Stimulated activated CD4-positive, alpha-beta T cell treated with anti-CD3 and anti-CD28 coated beads, TNF-alpha, amount 100 ng/mL, for 4 hours (primary cell): Measurements from ENCODE around the gene VSIG2.

Source experiments
- DNase-seq, 3 experiments: peaks; one replicate each; pipeline ENCODE4 v3.0.0-alpha.2; 2020; ENCODE audit warnings: low read depth in 3 of 3

The VSIG2 gene

DNA sequence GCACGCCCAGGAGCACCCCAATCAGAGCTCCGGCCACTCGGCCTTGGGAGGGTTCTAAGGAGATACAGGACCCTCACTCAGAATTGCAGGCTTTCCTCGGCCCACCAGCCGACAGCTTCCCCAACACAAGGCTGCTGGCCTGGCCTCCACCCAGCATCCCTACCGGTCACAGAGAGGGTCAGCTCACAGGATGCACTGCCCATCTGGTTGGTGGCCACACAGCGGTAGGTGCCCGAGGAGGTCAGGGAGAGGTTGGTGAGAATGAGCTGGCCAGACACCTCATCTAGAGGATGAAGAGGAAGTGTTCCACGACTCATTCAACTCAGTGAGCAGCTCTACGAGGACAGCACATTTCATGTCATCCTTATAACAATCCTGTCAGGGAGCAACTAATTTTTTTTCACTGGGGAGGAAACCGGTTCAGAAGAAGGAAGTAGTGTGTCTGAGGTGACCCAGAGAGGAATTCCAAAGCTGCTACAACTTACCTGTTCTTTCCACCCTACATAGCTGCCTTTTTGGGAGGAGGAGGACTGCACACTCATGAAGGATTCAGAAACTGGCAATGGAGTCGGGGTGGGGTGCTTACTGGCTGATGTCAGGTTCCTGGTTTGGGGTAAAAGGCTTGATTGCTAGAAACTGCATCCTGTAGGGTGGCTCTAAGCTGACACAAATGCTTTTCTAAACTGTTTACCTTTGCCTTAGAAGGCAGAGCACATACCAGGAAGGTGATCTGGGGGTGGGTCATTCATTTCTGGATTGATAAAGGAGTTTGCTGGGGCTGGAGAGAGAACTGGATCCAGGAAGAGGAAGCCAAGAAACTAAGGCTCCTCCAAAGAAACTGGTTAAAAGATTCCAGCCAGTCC lies 3.3 kb downstream of the VSIG2 start:
- DNase-seq = no peak

DNA sequence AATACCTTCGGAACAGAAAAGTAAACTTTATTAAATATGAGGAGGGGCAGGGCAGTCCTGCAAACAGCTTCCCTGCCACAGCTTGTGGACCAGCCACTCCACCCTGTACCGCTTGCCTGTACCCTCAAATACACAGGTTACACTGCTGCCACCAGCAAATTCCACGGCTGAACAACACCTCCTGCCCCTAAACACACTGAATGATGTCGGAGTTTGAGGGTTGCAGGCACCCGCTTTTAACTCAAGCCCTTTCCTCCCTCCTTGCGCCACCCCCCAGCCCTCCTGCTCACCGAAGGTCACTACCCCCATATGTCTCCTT lies 4.0 kb downstream of the VSIG2 start:
- no peak for DNase-seq

DNA sequence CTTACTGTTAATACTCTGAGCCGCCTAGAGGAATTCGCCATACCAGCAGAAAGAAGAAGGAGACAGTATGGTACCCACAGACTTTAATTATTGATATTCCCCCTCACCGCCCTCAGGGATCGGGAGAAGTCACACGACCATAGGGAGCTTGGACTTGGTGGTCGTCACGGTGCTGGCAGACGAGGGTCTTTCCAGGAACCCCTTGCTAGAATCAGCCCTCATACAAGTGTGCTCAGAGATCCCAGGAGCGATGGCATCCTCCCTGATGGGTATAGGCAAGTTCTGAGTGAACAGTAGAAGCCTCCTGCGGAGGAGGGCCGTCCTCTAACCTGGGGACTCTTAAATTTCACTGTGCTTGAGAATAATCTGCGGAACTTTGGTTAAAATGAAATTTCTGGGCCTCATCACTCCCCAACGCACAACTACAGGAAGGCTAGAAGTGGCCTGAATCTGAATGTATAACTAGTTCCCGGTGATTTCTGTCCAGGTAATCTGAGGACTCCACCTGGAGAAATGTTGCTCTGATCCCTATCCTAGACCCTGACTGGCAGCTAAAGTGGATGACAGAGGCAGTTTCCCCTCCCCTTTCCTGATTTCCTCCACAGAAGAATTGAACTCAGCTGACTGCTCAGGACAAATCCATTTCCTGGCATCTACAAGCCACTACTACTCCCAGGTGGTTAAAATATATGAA lies 4.5 kb downstream of the VSIG2 start:
- DNase-seq = no peak

DNA sequence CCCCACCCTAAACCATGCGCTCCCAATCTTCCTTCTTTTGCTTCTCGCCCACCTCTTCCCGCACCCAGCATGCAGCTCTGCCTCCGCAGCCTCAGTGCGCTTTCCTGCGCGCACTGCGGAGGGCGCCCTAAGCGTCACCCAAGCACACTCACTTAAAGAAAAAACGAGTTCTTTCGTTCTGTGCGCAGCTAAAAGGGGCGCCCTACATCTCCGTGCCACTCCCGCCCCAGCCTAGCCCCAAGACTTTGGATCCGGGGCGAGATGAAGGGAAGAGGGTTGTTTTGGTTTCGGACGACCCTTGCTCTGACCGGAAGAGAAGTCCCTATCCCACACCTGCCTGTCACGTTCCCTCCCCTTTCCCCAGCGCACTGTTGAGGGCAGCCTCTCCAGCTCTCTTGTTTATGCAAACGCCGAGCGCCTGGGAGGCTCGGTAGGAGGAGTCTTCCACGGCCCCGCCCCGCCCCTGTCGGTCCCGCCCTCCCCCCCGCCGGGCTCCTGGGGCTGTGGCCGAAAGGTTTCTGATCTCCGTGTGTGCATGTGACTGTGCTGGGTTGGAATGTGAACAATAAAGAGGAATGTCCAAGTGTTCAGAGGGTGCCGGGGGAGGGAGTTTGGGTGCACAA lies 5.3 kb downstream of the VSIG2 start:
- peak; percentile 58 to 70 (median 66) for DNase-seq

DNA sequence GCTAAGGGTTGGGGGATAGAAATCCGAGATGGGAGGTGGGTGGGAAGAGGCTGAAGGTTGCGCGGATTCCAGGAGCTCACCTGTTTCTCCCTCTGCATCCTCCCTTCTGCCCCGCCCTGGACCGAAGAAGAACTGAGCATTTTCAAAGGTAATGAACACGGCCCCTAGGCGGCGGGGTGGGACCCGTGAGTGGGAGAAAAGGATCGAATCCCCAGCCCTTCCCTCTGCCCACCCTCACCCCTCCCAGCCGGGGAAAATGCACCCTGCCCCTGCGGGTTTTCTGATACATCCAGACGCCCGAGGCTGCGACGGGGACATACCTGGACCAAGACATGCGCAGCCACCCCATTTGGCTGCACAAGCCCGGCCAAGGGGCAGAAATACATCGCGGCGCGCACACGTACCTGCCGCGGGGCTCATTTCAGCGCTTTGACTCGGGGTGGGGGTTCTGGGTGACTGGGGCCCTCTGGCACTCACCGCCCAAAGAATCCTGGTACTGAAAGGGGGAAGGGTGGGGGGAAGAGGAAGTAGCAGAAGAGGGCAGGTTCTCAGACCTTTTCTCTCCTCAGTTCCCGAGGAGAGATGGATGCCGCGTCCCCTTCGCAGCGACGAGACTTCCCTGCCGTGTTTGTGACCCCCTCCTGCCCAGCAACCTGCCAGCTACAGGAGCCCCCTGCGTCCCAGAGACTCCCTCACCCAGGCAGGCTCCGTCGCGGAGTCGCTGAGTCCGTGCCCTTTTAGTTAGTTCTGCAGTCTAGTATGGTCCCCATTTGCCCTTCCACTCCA lies 6.0 kb downstream of the VSIG2 start:
- DNase-seq = peak in 1 of 3 experiments; percentile 23

DNA sequence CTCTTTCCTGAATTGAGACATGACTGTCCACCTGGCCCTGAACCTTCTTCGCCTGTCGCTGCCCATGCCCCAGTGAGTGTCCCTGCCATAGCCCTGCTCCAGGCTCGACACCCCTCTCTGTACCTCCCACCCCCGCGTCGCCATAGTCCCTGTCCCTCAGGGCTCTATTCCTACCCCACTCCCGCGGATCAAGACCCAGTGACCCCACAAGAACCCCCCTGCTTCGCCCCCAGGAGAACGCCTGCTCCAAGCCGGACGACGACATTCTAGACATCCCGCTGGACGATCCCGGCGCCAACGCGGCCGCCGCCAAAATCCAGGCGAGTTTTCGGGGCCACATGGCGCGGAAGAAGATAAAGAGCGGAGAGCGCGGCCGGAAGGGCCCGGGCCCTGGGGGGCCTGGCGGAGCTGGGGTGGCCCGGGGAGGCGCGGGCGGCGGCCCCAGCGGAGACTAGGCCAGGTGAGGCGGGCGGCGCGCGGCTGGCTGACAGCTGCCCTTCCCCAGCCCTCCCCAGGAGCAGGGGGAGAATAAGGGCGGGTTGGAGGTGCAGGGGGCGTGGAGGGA lies 6.7 kb downstream of the VSIG2 start:
- DNase-seq = no peak

DNA sequence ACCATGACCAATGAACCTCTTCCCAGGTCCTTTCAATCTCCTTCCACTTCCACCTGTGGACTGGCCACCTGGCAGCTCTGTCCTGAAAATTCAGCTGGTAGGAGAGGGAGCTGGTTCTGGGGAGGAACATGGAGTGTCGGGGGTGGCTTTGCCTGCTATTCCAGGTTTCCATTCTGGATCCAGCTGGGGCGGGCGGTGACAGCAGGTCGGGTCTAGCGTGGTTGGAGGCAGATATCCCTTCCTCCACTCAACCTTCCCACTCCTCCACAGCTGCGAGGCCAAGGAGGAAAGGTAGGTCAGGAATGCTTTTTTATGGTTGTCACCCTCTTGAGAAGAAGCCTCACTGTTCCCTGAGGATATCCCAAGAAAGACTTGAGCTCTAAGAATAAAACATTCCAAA lies 9.0 kb downstream of the VSIG2 start:
- DNase-seq = no peak

DNA sequence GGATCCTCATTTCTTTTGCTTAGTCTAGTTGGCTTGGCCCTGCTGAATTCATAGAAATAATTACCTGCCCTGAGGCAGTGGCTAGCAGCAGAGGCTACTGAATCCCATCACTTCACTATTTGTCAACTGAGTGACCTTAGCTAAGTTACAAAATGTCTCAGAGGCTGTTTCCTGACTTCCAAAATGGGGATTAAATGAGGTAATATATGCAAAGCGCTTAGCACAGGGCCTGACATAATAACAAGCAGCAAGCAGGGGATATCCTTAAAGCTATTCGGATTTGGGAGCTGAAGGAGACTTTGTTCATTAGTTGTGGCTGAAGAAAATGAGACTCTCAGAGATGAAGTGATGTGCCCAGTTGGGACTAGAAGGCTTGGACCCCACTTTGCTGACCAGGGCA lies 9.5 kb downstream of the VSIG2 start:
- DNase-seq = no peak

DNA sequence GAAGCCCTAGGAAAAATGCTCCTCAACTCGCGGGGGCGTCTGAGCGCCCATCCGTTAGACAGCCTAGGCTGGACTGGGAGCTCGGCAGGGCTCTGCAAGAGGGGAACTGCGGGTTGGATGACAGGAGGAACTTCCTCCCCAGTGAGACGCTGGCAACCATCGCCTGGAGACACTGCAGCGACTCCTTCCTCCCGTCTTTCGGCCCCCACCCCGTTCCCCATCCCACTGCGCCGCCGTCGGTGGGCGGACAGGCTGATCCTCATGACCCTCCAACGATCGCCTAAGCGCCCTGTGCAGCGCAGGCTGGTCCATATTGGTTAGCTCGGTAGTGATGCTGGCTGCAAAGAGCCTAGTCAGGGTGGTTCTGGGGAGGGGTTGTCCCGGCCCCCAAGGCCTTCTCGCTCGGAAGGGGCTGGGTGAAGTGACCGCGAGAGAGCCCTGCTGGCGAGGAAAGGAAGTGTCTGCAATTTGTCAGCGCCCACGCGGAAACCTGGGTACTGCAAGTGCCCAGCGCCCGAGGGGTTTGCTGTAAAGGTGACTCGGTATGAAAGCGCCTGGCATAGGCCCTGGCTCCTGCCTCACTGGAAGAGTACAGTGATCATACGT lies 11.7 kb downstream of the VSIG2 start:
- no peak for DNase-seq

DNA sequence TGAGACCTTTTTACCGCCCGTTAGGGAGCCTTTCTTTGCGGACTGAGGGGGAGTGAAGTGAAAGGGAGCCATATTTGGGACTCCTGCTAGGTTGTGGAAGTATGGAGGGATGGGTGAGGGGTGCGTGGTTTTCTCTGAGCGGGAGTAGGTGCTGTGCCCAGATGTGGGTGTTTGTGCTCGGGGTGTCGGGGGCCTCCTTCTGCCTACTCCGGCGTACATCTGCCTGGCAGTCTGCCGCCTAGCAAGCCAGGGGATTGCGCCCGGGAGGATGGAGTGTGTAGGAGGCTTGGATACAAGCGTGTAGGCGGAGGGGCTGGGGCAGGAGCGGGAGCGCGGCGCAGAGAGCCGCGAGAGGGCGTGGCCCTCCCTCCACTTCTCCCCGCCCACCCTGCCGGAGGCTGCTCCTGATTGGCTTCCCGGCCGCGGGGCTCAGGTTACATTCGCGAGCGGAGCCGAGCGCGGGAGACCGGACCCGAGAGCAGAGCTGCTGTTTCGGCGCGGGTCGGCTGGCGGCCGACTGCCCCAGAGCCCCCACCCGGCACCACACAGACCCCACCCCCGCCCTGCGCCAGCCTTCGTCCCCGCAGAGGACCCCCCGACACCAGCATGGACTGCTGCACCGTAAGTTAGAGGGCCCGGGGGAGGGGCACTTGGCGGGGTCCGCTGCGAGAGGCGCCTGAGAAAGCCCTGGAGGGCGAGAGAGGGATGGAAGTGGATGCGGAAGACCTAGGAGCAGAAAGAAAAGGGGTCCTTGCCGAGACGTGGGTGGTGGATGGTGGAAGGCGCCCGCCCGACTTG lies 12.4 kb downstream of the VSIG2 start, which contains the start of gene NRGN:
Gene NRGN (plus strand): TSS at position 464 of the 798 bp plus-strand sequence. CDS start 143 bp downstream, at position 607.
- peak; percentile 64 to 71 (median 70) for DNase-seq

DNA sequence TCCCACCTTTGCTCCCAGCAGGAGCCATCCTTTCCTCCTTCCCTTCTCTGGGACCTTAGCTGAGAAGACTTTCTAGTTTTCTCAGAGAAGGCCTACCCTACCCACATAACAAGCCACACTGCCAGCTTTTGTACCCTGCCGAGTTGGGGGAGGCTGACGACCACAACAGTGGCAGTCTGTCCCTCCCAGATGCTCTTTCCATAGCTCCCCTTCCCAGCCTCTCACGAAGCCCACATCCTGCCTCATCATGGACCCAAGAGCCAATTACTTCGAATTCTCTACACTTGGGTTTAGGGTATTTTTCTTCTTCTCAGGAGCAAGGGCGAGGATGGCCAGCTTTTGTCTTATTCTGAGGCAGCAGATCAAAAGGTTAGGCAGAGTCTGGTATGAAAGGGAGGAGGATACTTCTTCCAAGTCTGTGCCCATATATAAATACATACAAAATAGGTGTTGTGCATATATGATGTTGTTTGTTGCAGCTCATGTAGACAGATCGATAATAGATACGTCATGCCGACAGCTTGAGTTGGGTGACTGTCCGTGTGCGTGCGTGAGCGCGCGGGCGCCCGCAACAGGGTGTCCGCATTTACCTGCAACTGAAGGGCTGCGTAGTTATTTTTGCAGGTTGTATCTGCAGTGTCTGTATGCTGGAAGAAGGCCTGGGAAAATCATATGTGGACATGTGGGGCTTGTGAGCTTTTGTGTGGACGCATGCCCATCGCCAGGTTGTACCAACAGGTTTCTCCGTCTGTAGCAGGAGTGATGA lies 13.2 kb downstream of the VSIG2 start:
- DNase-seq = no peak

DNA sequence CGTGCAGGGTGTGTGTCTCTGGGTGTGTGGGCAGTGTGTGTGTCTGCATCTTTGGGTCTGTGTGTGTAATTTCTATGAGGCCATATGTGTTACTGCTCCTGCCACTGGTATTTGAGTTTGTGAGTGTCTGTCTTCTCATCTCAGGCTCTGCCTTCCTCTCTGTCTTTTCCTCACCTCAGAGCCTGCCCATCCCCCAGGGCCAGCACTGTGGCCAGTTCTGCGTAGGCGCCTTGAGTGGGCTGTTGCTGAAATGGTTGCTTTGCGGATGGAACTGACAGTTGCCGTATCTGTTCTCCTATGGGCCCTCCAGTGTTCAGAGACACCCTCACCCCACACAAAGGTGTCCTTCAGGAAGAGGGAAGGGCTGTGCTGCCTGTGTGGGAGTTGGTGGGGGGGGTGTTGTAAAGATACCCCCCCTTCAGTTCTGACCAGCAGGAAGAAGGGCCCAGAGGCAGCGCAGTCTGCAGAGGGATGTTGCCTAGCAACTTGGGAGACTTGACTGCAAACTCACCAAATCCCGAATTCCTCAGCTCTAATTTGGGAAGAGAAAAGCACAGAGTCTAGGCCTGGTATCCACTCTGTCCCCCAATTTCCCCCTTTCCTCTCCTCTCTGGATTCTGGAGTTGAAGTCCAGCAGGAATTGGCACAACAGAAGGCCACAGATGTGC lies 14.3 kb downstream of the VSIG2 start:
- no peak for DNase-seq

DNA sequence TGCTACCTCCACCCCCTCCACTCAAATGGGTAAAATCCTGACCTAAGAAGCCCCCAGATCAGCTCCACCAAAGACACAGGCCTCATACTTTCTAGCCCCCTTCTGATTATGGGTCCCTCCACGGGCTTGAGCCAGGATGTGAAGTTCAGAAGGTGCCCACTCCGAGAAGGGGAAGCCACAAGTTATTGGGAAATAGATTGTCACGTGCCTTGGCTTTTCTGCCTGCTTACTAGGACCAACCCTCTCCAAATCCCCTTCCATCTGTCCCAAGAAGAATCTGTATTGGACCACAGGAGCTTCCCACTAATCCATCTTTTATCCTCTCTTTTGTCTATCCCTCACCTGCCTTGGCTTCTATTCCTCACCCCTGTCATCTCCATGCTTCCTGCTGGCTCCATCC lies 15.3 kb downstream of the VSIG2 start:
- no peak for DNase-seq

DNA sequence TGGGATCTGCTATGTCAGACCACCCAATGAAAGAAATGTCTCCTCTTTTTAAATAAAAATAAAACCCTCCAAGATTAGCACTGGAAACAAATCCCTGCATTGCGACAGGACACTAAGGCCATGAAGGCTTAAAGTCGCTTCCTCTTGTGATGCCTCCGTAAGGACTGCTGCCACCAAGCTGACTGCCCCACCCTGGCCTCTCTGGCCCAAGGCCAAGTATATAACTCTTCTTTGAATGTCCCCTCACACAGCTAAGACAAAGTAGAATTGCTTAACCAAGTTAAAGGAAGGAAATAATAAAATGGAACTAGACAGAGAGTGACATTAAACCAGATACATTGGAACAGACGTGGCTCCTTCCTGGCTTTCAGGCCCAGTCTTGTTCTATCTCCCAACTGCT lies 19.8 kb downstream of the VSIG2 start:
- no peak for DNase-seq

DNA sequence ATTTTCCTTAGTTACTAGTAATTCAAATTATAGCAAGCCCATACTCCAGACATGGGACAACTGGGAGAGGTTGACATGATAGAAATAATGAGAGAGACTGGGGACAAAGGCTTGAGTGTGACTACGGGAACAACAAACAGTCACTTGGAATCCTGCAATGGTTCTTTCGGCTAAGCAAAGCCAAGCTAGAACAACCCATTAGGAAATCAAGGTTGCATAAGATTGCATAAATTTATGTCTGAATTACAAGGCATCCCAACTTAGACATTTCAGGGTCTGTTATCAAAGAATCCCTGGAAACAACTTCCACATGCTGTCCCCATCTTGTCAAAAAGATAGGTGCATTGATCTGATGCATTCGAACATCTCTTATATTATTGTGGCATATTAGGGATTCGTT lies 22.5 kb downstream of the VSIG2 start:
- no peak for DNase-seq

DNA sequence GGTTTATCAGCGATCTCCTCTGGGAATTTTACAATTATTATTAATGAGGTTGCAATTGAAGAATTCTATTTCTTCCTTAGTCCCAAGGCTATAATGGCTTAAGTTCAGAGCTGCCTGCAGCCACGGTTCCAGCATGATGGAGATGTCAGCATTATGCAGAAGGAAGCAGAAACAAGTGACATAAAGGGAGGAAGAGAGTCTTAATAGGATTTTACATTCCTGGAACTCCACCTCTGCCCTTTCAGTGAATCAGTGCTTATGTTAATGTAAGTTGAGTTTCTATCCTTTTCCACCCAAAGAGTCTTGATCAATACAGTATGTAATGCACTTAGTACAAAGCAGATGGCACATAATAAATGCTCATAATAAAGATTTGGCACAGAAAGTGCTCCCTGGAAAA lies 23.9 kb downstream of the VSIG2 start:
- DNase-seq = no peak

DNA sequence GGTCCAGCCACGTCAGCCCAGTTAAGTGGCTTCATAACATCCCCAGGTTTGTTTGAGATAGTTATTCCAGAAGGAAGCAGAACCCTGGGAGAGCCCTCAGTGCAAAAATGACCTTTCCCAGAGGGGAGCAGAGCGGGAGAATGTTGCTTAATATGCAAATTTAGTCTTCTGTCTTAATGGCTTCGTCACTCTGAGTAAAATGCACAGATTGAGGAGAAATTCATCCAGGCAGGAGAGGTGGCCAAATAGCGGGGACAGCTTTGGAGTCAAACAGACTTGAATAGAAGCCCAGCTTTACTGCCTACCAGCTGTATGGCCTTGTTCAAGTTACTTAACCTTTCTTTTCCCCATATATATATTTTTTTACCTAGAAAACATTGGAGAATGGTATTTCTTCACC lies 24.6 kb downstream of the VSIG2 start:
- no peak for DNase-seq

DNA sequence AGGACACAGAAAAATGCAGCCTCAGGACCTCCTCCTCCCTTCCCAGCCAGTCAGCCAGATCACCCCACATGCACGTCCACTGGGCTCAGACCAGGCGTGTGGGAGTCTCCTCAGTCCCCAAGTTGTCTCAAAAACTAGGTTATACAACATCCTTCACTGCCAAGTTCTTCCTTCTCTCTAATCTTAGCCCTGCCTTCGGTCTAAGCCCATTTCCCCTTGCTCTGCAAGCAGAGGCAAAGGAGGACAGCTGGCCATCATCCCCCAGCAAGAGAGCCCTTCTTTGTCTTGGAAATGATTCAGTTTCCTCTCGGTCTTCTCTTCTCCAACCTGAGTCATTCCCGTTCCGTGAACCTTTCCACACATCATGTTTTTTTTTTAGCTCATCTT lies 26.3 kb downstream of the VSIG2 start:
- DNase-seq = no peak
